GM12878 (cell line): ENCODE measurements around the gene ARHGAP6. TPM values are rescaled to one million over a fixed set of nuclear protein-coding genes. Genes with fewer than 3 reads are reported as not detected.

Experiments
- ATAC-seq: fragments of 200-7000 bp; cut with Tn5 transposase; 3 replicates; pipeline ENCODE4 v1.9.1; 2020; ENCODE audit warnings: mild to moderate bottlenecking, moderate library complexity
- BruUV-seq: library from RNA; stranded (reverse); fragments of 400-500 nt; replicated peaks from 2 replicates; lab custom pipeline; 2021; lab: Mats Ljungman, UMichigan
- CTCF ChIA-PET: fragments of 300-600 bp; sonication (Branson Sonifier 250); formaldehyde crosslinking; extraction: SDS; loops from one replicate; lab custom pipeline; 2021; ENCODE audit warnings: inconsistent platforms; lab: Yijun Ruan, JAX
- POLR2A ChIA-PET: fragments of 350-600 bp; formaldehyde crosslinking; extraction: SDS; loops from one replicate; lab custom pipeline; 2021; ENCODE audit warnings: inconsistent platforms; lab: Charles Lee
- RAD21 ChIA-PET: fragments of 300-600 bp; sonication (Branson Sonifier 250); formaldehyde crosslinking; loops from one replicate; lab custom pipeline; 2023; ENCODE audit warnings: antibody characterized with exemption; ENCODE audit not compliant: unreplicated experiment; lab: Charles Lee
- SMC1A ChIA-PET: fragments of 300-600 bp; sonication (Branson Sonifier 250); formaldehyde crosslinking; loops from one replicate; lab custom pipeline; 2023; ENCODE audit not compliant: unreplicated experiment, uncharacterized antibody; lab: Charles Lee
- DNase-seq: peaks from one replicate; pipeline ENCODE4 v3.0.0-alpha.2; 2011; ENCODE audit warnings: low read depth, low spot score
- FAIRE-seq: peaks from 3 replicates; lab custom pipeline; 2011; peaks lifted over from hg19 to GRCh38; lab: Jason Lieb, UNC
- H2AFZ ChIP-seq: 2 replicates; pipeline ENCODE4 v1.6.0; 2011; ENCODE audit warnings: low read depth, low read length, control low read depth; ENCODE audit not compliant: control insufficient read depth
- H3K27ac ChIP-seq: 2 replicates; pipeline ENCODE4 v1.5.1; 2011; ENCODE audit warnings: control low read depth; ENCODE audit not compliant: control insufficient read depth, insufficient read depth
- H3K27me3 ChIP-seq, 2 experiments: replicated peaks in 1 of 2; 2 replicates each; pipeline versions ENCODE4 v1.6.0 to v1.6.1; 2011; ENCODE audit warnings: low read length in 1 of 2; ENCODE audit not compliant: control insufficient read depth in 2 of 2, insufficient read depth in 2 of 2
- H3K36me3 ChIP-seq, 2 experiments: 2 replicates each; pipeline ENCODE4 v1.5.1; 2011; ENCODE audit warnings: low read length in 1 of 2; ENCODE audit not compliant: control insufficient read depth in 2 of 2, insufficient read depth in 2 of 2
- H3K4me1 ChIP-seq: 2 replicates; pipeline ENCODE4 v1.6.1; 2011; ENCODE audit warnings: mild to moderate bottlenecking, low read length, moderate library complexity, mixed read lengths; ENCODE audit not compliant: control insufficient read depth, insufficient read depth
- H3K4me2 ChIP-seq: 2 replicates; pipeline ENCODE4 v1.6.0; 2011; ENCODE audit warnings: control low read depth; ENCODE audit not compliant: control insufficient read depth, insufficient read depth
- H3K4me3 ChIP-seq: fragments of 200-600 bp; sonication (generic); 2 replicates; pipeline ENCODE4 v1.5.1; 2016
- H3K79me2 ChIP-seq: 2 replicates; pipeline ENCODE4 v1.6.0; 2011; ENCODE audit warnings: low read length; ENCODE audit not compliant: control insufficient read depth, insufficient read depth
- H3K9ac ChIP-seq: 2 replicates; pipeline ENCODE4 v1.8.0; 2011; ENCODE audit warnings: low read length, control low read depth, mixed read lengths; ENCODE audit not compliant: control insufficient read depth, insufficient read depth
- H3K9me3 ChIP-seq: replicated peaks from 3 replicates; pipeline ENCODE4 v1.5.1; 2011; ENCODE audit warnings: mild to moderate bottlenecking, low read length; ENCODE audit not compliant: control insufficient read depth, insufficient read depth
- H4K20me1 ChIP-seq: 2 replicates; pipeline ENCODE4 v1.6.0; 2011; ENCODE audit not compliant: control insufficient read depth, insufficient read depth
- ATF2 ChIP-seq: IDR thresholded peaks from 2 replicates; pipeline ENCODE4 v1.6.1; 2012; ENCODE audit warnings: low read length, inconsistent platforms
- BCL3 ChIP-seq: IDR thresholded peaks from 2 replicates; pipeline ENCODE4 v1.6.1; 2011; ENCODE audit warnings: borderline replicate concordance, low read depth, mild to moderate bottlenecking, moderate library complexity, low read length; ENCODE audit not compliant: insufficient read depth, poor library complexity, severe bottlenecking
- BHLHE40 ChIP-seq, 2 experiments: fragments of 450-650 bp in 1 of 2; IDR thresholded peaks; 2 replicates each; pipeline ENCODE4 v1.6.1; 2011 to 2017; ENCODE audit warnings: low read depth in 2 of 2, borderline replicate concordance in 1 of 2, improper control_type of control experiment in 1 of 2, low read length in 1 of 2, mild to moderate bottlenecking in 1 of 2
- BMI1 ChIP-seq: fragments of 450-650 bp; IDR thresholded peaks from 2 replicates; pipeline ENCODE4 v1.6.1; 2016; ENCODE audit warnings: mild to moderate bottlenecking, moderate library complexity, borderline replicate concordance
- E2F8 ChIP-seq: fragments of 450-650 bp; IDR thresholded peaks from 2 replicates; pipeline ENCODE4 v1.6.1; 2018; ENCODE audit warnings: mild to moderate bottlenecking, low read depth, moderate library complexity; ENCODE audit not compliant: partially characterized antibody
- KAT2A ChIP-seq: conservative IDR thresholded peaks from 2 replicates; pipeline ENCODE4 v1.6.1; 2011; ENCODE audit warnings: low read depth, low read length; ENCODE audit not compliant: control insufficient read depth
- MEF2A ChIP-seq: IDR thresholded peaks from 2 replicates; pipeline ENCODE4 v1.6.1; 2011; ENCODE audit warnings: low read depth, mild to moderate bottlenecking, low read length, moderate library complexity; ENCODE audit not compliant: insufficient read depth
- MYC ChIP-seq: IDR thresholded peaks from 2 replicates; pipeline ENCODE4 v1.6.1; 2011; ENCODE audit warnings: mild to moderate bottlenecking, low read length, moderate library complexity, inconsistent platforms; ENCODE audit not compliant: insufficient read depth, insufficient replicate concordance, insufficient read length, severe bottlenecking
- NFYB ChIP-seq: IDR thresholded peaks from 2 replicates; pipeline ENCODE4 v1.6.1; 2011; ENCODE audit warnings: low read depth, mild to moderate bottlenecking, low read length, improper control_type of control experiment, moderate library complexity; ENCODE audit not compliant: insufficient read depth
- NR2C2 ChIP-seq: IDR thresholded peaks from 2 replicates; pipeline ENCODE4 v1.6.1; 2011; ENCODE audit warnings: borderline replicate concordance, low read depth; ENCODE audit not compliant: control insufficient read depth, insufficient read length
- POLR2AphosphoS2 ChIP-seq: IDR thresholded peaks from 2 replicates; pipeline ENCODE4 v1.6.1; 2011; ENCODE audit warnings: low read depth, mild to moderate bottlenecking, low read length, improper control_type of control experiment, moderate library complexity
- SMAD5 ChIP-seq: IDR thresholded peaks from 2 replicates; pipeline ENCODE4 v1.6.1; 2016; ENCODE audit warnings: antibody characterized with exemption, low read depth
- SMC3 ChIP-seq: IDR thresholded peaks from 2 replicates; pipeline ENCODE4 v1.6.1; 2011; ENCODE audit warnings: low read length, improper control_type of control experiment, borderline replicate concordance
- ZBTB33 ChIP-seq: fragments of 450-650 bp; IDR thresholded peaks from 2 replicates; pipeline ENCODE4 v1.6.1; 2017; ENCODE audit warnings: mild to moderate bottlenecking
- WGBS: methylation state at CpG from one replicate; pipeline ENCODE4 v1.1.6; 2016; ENCODE audit warnings: low lambda C conversion rate; ENCODE audit not compliant: insufficient replicate concordance, insufficient coverage; ENCODE audit errors: missing lambda C conversion rate; 5-methylcytosine and 5-hydroxymethylcytosine counted together
- in situ Hi-C: fragments of 300-500 bp; cut with MboI; formaldehyde crosslinking; loops from 9 replicates; pipeline ENCODE4 v1.14.3; 2018; ENCODE audit warnings: mixed read lengths
- intact Hi-C: fragments of 100-400 bp; cut with micrococcal nuclease; formaldehyde crosslinking; loops from one replicate; pipeline ENCODE4 v1.14.2; 2022; ENCODE audit not compliant: unreplicated experiment
- polyA plus RNA-seq, 11 experiments: library from polyadenylated mRNA; depleted of rRNA in 4 of 11; unstranded in 6 of 11; stranded (reverse) in 5 of 11; fragments of >200 nt; fragmentation: Nextera tagmentation in 4 of 11; fragmentation: Illumina TruSeq in 1 of 11; extraction: Ambion mirVana in 4 of 11; extraction: Trizol in 1 of 11; gene quantifications; 1 replicate in 1 of 11; 2 replicates in 10 of 11; pipeline versions ENCODE4 v1.2.1 to v1.2.3, GENCODE V29; 2011 to 2016; ENCODE audit warnings: inconsistent platforms in 2 of 11, missing spikeins in 2 of 11, low read depth in 1 of 11
- total RNA-seq, 4 experiments: library from RNA; depleted of rRNA in 3 of 4; stranded (reverse); fragments of >200 nt in 3 of 4; fragmentation: Illumina TruSeq in 1 of 4; extraction: Trizol in 1 of 4; gene quantifications; 2 replicates each; pipeline versions ENCODE4 v1.2.1 to v1.2.3, GENCODE V29; 2013 to 2021

ARHGAP6 gene
- total and polyA plus RNA-seq, 10 of the 15 experiments (the other 5 are each of a cell fraction or from before 2014, with no cell fraction given): 0.20 to 1.8 (median 0.76) TPM

- TF ChIP-seq SMAD5: no peak
- no peak for TF ChIP-seq BHLHE40 (IDR thresholded peaks at IDR 0.05; ENCODE audit: borderline replicate concordance in 1 of 2, low read depth in 2 of 2, low read length in 1 of 2)
- TF ChIP-seq ATF2: no peak
- no peak for TF ChIP-seq NFYB
- no peak for TF ChIP-seq BMI1
- TF ChIP-seq MEF2A: no peak
- TF ChIP-seq SMC3: no peak
- TF ChIP-seq BCL3: no peak
Measured at GRCh38 chrX:11398785-11399184, 266.9 kb downstream of the ARHGAP6 start (continued).

- no peaks in the 10 kb centered on the region for H3K4me1 ChIP-seq
- no peaks in the 10 kb centered on the region for H4K20me1 ChIP-seq
- ATAC-seq (no peak), FAIRE-seq (no peak), DNase-seq (no peak)
- H3K4me3 ChIP-seq: no peak overlapping the region
- no peak overlapping the region for H3K4me2 ChIP-seq
- no peaks in the 10 kb centered on the region for H3K36me3 ChIP-seq
- intact Hi-C loops: no loop called here
- 0% methylated on average over 1 of the region's 3 CpGs for WGBS
- H2AFZ ChIP-seq: no peak overlapping the region
- ChIA-PET CTCF (interaction anchor here (1.8 kb wide), 1 partner anchor 16 kb away, joined by 10 read pairs; no protein-coding TSS in a partner anchor), POLR2A (no interaction called here), SMC1A (no interaction called here), RAD21 (interaction anchor here (0.7 kb wide), 1 partner anchor 1275 kb away, joined by 3 read pairs; no protein-coding TSS in a partner anchor)
- H3K27ac ChIP-seq: no peak overlapping the region
- in situ Hi-C loops: no loop called here
- BruUV-seq: no TSS peak
- H3K9me3 ChIP-seq: no peaks in the 10 kb centered on the region
- no peaks in the 10 kb centered on the region for H3K27me3 ChIP-seq
- H3K9ac ChIP-seq: no peak overlapping the region
- H3K79me2 ChIP-seq: no peaks in the 10 kb centered on the region
- TF ChIP-seq KAT2A (no peak), E2F8 (no peak), POLR2AphosphoS2 (no peak), NR2C2 (no peak), MYC (no peak), ZBTB33 (no peak)
Measured at GRCh38 chrX:11398139-11398538, 267.6 kb downstream of the ARHGAP6 start.
